DOHH2 (cell line): ENCODE data around the gene KCNJ3.

ENCODE experiments used
- H3F3A ChIP-seq: fragments of 200-600 bp; sonication (generic), shearing (Covaris generic); 2 replicates; pipeline ENCODE4 v1.6.0; 2016; ENCODE audit warnings: antibody characterized with exemption, mild to moderate bottlenecking; ENCODE audit not compliant: control insufficient read depth, insufficient read depth
- H3K27ac ChIP-seq: fragments of 200-600 bp; sonication (generic); 2 replicates; pipeline ENCODE4 v1.5.1; 2014; ENCODE audit warnings: low read depth, mild to moderate bottlenecking, low read length, moderate library complexity
- H3K27me3 ChIP-seq: fragments of 200-600 bp; sonication (generic); 2 replicates; pipeline ENCODE4 v1.6.1; 2014; ENCODE audit warnings: mild to moderate bottlenecking, low read length, mixed read lengths; ENCODE audit not compliant: control insufficient read depth
- H3K36me3 ChIP-seq: fragments of 200-600 bp; sonication (generic); 2 replicates; pipeline ENCODE4 v1.6.1; 2014; ENCODE audit warnings: mild to moderate bottlenecking, low read length, moderate library complexity, mixed read lengths; ENCODE audit not compliant: control insufficient read depth
- H3K4me1 ChIP-seq: fragments of 200-600 bp; sonication (generic); 2 replicates; pipeline ENCODE4 v1.6.1; 2014; ENCODE audit warnings: mild to moderate bottlenecking, low read length, mixed read lengths; ENCODE audit not compliant: control insufficient read depth
- H3K4me2 ChIP-seq: fragments of 200-600 bp; sonication (generic); 2 replicates; pipeline ENCODE4 v1.6.0; 2014; ENCODE audit warnings: mild to moderate bottlenecking, low read length, moderate library complexity
- H3K4me3 ChIP-seq: fragments of 200-600 bp; sonication (generic); 2 replicates; pipeline ENCODE4 v1.5.1; 2014; ENCODE audit warnings: mild to moderate bottlenecking, low read length, mixed read lengths
- H3K79me2 ChIP-seq: fragments of 200-600 bp; sonication (generic); 2 replicates; pipeline ENCODE4 v1.6.1; 2014; ENCODE audit warnings: mild to moderate bottlenecking, low read length, mixed read lengths; ENCODE audit not compliant: control insufficient read depth
- H3K9me2 ChIP-seq: fragments of 200-600 bp; sonication (generic); replicated peaks from 2 replicates; pipeline ENCODE4 v1.6.1; 2014; ENCODE audit warnings: mild to moderate bottlenecking, low read length, mixed read lengths; ENCODE audit not compliant: control insufficient read depth
- H3K9me3 ChIP-seq: fragments of 200-600 bp; sonication (generic); 2 replicates; pipeline ENCODE4 v1.6.1; 2014; ENCODE audit warnings: antibody characterized with exemption, low read length, mixed read lengths; ENCODE audit not compliant: control insufficient read depth, insufficient read depth
- H4K20me1 ChIP-seq: fragments of 200-600 bp; sonication (generic); 2 replicates; pipeline ENCODE4 v1.6.0; 2014; ENCODE audit warnings: low read depth, mild to moderate bottlenecking, antibody characterized with exemption, low read length, moderate library complexity; ENCODE audit not compliant: control insufficient read depth, insufficient read depth
- CTCF ChIP-seq: fragments of 200-600 bp; sonication (generic); IDR thresholded peaks from one replicate; pipeline ENCODE4 v1.5.1; 2014; ENCODE audit warnings: antibody characterized with exemption, mild to moderate bottlenecking, low read depth, low read length; ENCODE audit not compliant: poor library complexity, severe bottlenecking
- EZH2phosphoT487 ChIP-seq: fragments of 200-600 bp; sonication (generic); IDR thresholded peaks from 2 replicates; pipeline ENCODE4 v1.6.1; 2017; ENCODE audit warnings: borderline replicate concordance, mild to moderate bottlenecking, antibody characterized with exemption, low read length, moderate library complexity, mixed read lengths

The KCNJ3 gene

GRCh38 chr2:154898269-154898668, 199.8 kb downstream of the KCNJ3 start:
- Histone ChIP-seq H3K27me3 (no peaks in the 10 kb centered on the region), H3K27ac (no peak overlapping the region), H3F3A (no peaks in the 10 kb centered on the region), H3K36me3 (no peaks in the 10 kb centered on the region), H3K9me2 (no peaks in the 10 kb centered on the region), H4K20me1 (no peaks in the 10 kb centered on the region), H3K4me2 (no peak overlapping the region), H3K4me1 (no peaks in the 10 kb centered on the region), H3K9me3 (0 out of 2 replicates have a peak, but pooled peaks cover 4% of the 10 kb centered on the region), H3K4me3 (no peak overlapping the region), H3K79me2 (no peaks in the 10 kb centered on the region)
- TF ChIP-seq CTCF (no peak), EZH2phosphoT487 (no peak)

- Histone ChIP-seq H3K4me3 (no peak overlapping the region), H3K4me2 (no peak overlapping the region), H3K9me2 (no peaks in the 10 kb centered on the region), H4K20me1 (no peaks in the 10 kb centered on the region), H3K9me3 (peaks cover 9% of the 10 kb centered on the region; the same call in 1 of the 2 replicates), H3F3A (no peaks in the 10 kb centered on the region), H3K36me3 (no peaks in the 10 kb centered on the region), H3K79me2 (no peaks in the 10 kb centered on the region), H3K27me3 (no peaks in the 10 kb centered on the region), H3K4me1 (no peaks in the 10 kb centered on the region), H3K27ac (no peak overlapping the region)
- TF ChIP-seq EZH2phosphoT487 (no peak), CTCF (no peak)
Observed at GRCh38 chr2:154901063-154901462, 202.6 kb downstream of the KCNJ3 start.
